ENCODE data around the gene GSTM4.
"Not testable (repeated sequence)": the region's sequence is repeated elsewhere in the genome, so short reads cannot be mapped to it uniquely, and the experiment has no call there.

GSTM4 gene

DNA sequence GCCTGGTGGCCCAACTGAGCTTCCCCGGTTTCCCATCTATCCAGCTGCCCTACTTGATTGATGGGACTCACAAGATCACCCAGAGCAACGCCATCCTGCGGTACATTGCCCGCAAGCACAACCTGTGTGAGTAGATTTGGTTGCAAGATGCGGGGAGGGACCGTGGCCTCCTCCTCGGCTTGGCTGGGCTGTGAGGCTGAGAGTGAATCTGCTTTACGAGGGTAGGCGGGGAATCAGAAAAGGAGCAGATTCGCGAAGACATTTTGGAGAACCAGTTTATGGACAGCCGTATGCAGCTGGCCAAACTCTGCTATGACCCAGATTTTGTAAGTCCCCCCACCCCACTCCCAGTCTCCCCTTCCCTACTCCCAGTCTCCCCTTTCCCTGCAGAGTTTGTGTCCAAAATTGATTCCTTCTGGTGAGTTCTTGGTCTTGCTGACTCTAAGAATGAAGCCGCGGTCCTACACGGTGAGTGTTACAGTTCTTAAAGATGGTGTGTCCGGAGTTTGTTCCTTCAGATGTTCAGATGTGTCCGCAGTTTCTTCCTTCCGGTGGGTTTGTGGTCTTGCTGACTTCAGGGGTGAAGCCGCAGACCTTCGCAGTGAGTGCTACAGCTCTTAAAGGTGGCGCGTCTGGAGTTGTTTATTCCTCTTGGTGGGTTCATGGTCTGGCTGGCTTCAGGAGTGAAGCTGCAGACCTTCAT is 13.5 kb downstream of the GSTM4 start:
- DNase-seq: no peak

DNA sequence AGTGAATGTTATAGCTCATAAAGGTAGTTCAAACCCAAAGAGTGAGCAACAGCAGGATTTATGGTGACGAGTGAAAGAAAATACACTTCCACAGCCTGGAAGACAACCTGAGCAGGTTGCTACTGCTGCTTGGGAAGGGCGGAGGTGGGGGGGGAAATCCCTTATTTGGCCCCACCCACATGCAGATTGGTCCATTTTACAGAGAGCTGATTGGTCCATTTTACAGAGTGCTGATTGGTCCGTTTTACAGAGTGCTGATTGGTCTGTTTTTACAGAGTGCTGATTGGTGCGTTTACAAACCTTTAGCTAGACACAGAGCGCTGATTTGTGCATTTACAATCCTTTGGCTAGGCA is 14.0 kb downstream of the GSTM4 start:
- not testable (repeated sequence) for DNase-seq

- no peak for DNase-seq
These were observed 15.2 kb downstream of the GSTM4 start for GRCh38 chr1:109671067-109671466.

DNA sequence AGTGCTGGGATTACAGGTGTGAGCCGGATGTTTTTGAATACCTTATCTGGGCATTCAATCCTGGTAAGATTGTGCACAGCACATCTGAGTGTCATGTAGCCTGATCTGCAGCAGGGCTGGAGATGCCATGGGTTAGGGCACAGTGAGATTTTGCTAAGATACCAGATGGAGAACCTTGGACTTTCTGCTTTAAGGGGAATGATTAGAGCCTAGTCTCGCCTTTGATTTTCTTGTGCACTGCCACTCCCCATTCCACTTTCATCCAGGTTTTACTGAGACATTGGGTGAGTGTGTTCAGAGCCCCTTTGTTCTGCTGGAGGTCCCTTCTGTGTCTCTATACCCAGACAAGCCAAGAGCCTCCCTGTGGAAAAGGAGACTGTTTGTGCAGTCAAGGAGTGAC is 18.0 kb downstream of the GSTM4 start:
- not testable (repeated sequence) for DNase-seq

GRCh38 chr1:109676683-109677381 is 20.9 kb downstream of the GSTM4 start:
- not testable (repeated sequence) for DNase-seq

- no peak for DNase-seq
These were observed 21.6 kb downstream of the GSTM4 start for GRCh38 chr1:109677459-109677858.

GRCh38 chr1:109678637-109679036 is 22.7 kb downstream of the GSTM4 start:
- DNase-seq: not testable (repeated sequence)

GRCh38 chr1:109684777-109685176 is 28.9 kb downstream of the GSTM4 start:
- DNase-seq: not testable (repeated sequence)

DNA sequence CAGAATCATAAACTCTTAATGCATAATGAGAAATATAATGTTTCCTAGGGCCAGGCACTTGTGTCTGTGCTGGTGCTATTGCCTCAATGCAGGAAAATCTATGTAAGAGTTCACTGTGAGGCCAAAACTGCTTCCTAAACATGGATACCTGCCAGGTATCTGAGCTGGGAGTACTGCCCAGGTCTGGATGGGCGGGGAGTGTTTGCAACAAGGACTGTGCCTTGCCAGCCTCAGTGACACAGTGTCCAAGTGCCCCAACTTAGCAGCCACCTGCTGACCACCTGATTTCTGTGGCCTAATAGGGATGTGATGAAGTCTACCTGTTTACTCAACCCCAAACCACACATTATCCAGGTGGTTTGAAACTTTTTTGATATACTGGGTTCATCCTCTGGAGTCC is 29.5 kb downstream of the GSTM4 start:
- DNase-seq: not testable (repeated sequence)

DNA sequence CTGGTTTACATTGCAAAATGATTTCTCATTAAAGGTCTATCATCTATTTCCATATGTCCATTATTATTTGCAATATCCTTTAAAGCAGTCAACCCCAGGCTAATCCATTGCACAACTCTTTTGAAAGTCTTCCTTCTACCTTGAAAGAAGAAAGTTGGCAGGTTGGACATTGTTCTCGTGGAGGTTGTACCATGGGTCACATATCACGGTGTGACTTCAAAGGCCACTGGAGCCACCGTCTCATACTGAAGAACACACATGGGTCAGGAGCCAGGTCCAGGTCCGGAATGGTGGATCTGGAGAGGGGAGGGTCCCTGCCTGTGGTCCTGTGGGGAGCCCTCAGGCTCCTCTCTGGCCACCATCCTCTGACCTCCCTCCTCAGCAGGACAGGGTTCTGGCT is 30.0 kb downstream of the GSTM4 start:
- DNase-seq: not testable (repeated sequence)

- not testable (repeated sequence) for DNase-seq
These were observed 31.2 kb downstream of the GSTM4 start for GRCh38 chr1:109687109-109687508.

DNA sequence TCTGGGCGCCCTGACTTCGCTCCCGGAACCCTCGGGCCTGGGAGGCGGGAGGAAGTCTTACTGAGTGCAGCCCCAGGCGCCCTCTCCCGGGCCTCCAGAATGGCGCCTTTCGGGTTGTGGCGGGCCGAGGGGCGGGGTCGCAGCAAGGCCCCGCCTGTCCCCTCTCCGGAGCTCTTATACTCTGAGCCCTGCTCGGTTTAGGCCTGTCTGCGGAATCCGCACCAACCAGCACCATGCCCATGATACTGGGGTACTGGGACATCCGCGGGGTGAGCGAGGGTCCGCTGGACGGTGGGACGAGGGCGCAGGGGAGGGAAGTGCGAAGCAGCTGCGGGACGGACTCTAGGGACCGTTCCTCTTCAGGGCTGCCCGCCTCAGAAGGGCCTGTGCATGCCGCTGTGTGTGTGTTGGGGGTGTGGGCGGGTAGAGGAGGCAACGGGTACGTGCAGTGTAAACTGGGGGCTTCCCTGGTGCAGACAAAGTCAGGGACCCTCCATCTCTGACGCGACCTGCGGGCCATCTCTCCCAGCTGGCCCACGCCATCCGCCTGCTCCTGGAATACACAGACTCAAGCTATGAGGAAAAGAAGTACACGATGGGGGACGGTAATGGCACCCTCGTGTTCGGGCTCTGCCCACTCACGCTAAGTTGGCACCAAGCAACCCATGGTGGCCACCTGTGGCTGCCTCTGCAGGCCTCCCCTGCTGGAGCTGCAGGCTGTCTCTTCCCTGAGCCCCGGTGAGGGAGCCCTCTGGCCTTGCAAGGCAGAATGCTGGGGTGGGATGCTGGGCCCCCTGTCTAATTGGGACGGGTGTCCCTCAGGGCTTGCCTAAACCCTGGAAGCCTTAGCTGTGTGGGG is 32.0 kb downstream of the GSTM4 start, which contains the start of gene GSTM1:
Gene GSTM1 (plus strand): TSS at position 177 of the 859 bp plus-strand sequence. CDS start 57 bp downstream, at position 234.
- DNase-seq: no peak

DNA sequence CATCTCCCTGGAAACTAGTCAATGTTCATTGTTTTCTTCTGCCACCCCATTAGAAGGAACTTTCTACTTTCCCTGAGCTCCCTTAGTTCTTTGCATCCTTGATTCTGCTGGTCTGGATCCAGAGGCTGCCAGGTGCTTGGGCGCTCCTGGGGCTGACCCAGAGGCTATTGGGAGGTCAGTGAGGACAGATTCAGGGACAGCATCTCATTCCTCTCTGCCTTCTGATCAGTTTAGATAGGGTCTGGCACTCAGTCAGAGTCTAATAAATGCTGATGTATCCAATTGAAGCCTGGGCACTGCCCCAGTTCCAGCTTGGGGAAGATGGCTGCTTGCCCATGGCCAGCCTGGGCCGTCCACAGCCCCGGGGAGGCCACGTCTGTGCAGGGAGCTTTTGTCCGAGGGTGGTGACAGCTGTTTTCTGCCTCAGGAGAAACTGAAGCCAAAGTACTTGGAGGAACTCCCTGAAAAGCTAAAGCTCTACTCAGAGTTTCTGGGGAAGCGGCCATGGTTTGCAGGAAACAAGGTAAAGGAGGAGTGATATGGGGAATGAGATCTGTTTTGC is 34.0 kb downstream of the GSTM4 start:
- DNase-seq: no peak

- DNase-seq: no peak
These were observed 35.9 kb downstream of the GSTM4 start for GRCh38 chr1:109691759-109692158.

DNA sequence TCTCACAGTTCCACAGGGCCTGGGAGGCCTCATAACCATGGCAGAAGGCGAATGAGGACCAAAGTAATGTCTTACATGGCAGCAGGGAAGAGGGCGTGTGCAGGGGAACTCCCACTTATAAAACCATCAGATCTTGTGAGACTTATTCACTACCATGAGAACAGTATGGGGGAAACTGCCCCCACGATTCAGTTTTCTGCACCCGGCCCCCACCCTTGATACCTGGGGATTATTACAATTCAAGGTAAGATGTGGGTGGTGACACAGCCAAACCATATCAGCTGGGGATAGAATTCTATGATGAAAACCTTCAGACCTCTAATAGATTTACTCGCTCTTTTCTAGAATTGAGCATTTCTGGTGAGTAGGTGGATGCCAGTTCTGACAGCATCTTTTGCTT is 38.5 kb downstream of the GSTM4 start:
- DNase-seq: not testable (repeated sequence)

DNA sequence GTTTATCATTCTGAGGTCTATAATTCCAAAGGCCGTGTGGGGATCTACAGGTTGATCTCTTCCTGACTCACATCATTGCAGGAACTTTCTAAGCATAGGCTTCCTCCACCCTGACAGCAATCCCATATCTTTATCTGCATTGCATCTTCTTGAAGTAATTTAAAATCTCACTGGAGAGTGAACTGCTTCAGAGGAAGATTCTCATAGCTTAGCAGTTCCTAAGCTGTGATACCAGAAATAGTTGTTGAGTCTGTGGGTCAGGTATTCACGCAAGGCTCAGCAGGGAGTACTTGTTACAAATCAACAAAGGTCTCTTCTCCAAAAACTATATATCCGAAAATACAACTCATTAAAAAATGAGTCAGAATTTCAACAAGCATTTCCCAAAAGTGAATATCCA is 39.2 kb downstream of the GSTM4 start:
- not testable (repeated sequence) for DNase-seq

- no peak for DNase-seq
These were observed 41.2 kb downstream of the GSTM4 start for GRCh38 chr1:109697066-109697465.

- DNase-seq: not testable (repeated sequence)
These were observed 42.0 kb downstream of the GSTM4 start for GRCh38 chr1:109697861-109698260.

DNA sequence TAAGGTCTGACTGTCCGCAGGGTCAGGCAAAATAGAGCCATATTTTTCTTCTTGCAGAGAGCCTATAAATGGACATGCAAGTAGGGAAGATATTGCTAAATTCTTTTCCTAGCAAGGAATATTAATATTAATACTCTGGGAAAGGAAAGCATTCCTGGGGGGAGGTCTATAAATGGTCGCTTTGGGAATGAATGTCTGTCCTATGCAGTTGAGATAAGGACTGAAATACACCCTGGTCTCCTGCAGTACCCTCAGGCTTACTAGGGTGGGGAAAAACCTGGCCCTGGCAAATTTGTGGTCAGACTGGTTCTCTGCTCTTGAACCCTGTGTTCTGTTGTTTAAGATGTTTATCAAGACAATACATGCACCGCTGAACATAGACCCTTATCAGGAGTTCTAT is 47.0 kb downstream of the GSTM4 start:
- not testable (repeated sequence) for DNase-seq

GRCh38 chr1:109704173-109704572 is 48.3 kb downstream of the GSTM4 start:
- DNase-seq: no peak

DNA sequence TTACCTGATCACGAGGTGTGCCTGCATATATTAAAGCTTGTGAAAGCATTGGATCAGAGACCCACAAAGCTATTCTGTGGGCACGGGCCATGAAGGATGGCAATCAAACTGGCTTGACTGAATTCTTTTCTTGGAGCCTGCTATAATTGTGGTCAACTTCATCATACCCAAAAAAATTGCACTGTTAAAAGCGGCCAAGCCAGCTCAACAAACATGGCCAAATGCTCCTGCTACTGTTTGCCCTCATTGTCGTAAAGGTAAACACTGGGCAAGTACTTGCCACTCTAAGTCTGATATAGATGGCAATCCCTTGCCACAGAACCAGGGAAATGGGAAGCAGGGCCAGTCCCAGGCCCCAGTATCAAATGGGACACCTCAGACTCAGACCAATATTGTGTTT is 49.5 kb downstream of the GSTM4 start:
- no peak for DNase-seq

DNA sequence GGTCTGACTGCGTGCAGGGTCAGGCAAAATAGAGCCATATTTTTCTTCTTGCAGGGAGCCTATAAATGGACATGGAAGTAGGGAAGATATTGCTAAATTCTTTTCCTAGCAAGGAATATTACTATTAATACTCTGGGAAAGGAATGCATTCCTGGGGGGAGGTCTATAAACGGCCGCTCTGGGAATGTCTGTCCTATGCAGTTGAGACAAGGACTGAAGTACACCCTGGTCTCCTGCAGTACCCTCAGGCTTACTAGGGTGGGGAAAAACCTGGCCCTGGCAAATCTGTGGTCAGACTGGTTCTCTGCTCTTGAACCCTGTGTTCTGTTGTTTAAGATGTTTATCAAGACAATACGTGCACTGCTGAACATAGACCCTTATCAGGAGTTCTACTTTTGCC is 53.0 kb downstream of the GSTM4 start:
- not testable (repeated sequence) for DNase-seq

DNA sequence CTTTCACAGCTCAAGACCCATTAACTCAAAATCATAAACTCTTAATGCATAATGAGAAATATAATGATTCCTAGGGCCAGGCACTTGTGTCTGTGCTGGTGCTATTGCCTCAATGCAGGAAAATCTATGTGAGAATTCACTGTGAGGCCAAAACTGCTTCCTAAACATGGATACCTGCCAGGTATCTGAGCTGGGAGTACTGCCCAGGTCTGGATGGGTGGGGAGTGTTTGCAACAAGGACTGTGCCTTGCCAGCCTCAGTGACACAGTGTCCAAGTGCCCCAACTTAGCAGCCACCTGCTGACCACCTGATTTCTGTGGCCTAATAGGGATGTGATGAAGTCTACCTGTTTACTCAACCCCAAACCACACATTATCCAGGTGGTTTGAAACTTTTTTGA is 53.9 kb downstream of the GSTM4 start:
- DNase-seq: not testable (repeated sequence)
